Activated CD4-positive, alpha-beta memory T cell treated with anti-CD3 and anti-CD28 coated beads for 36 hours (primary cell): ENCODE results near the gene DNAJC6. TPM values are rescaled to one million over a fixed set of nuclear protein-coding genes. Genes with fewer than 3 reads are reported as not detected.
"Not testable (repeated sequence)": the region's sequence is repeated elsewhere in the genome, so short reads cannot be mapped to it uniquely, and the experiment has no call there.

Source experiments
- CTCF ChIA-PET: fragments of 350-600 bp; sonication (Branson Sonifier 250); formaldehyde crosslinking; loops from one replicate; lab custom pipeline; 2021; ENCODE audit warnings: antibody characterized with exemption, inconsistent platforms; lab: Charles Lee
- POLR2A ChIA-PET: fragments of 350-600 bp; sonication (Branson Sonifier 250); formaldehyde crosslinking; loops from one replicate; lab custom pipeline; 2021; ENCODE audit warnings: antibody characterized with exemption; lab: Charles Lee
- DNase-seq: peaks from one replicate; pipeline ENCODE4 v3.0.0-alpha.2; 2020
- H3K27ac Mint-ChIP-seq: one replicate; pipeline ENCODE4 v1.8.0; 2021; ENCODE audit warnings: mixed read lengths
- H3K27me3 Mint-ChIP-seq: one replicate; pipeline ENCODE4 v1.8.0; 2021; ENCODE audit warnings: mixed read lengths
- H3K36me3 Mint-ChIP-seq: one replicate; pipeline ENCODE4 v1.8.0; 2021; ENCODE audit warnings: mixed read lengths
- H3K4me1 Mint-ChIP-seq: one replicate; pipeline ENCODE4 v1.8.0; 2021; ENCODE audit warnings: low read depth, mixed read lengths
- H3K4me3 Mint-ChIP-seq: one replicate; pipeline ENCODE4 v1.8.0; 2021; ENCODE audit warnings: mild to moderate bottlenecking, mixed read lengths
- H3K9me3 Mint-ChIP-seq: one replicate; pipeline ENCODE4 v1.8.0; 2021; ENCODE audit warnings: mixed read lengths
- intact Hi-C: fragments of 100-400 bp; cut with micrococcal nuclease; formaldehyde crosslinking; loops from one replicate; pipeline ENCODE4 v1.15.1; 2023
- total RNA-seq, 2 experiments: library from RNA; stranded (reverse); gene quantifications; one replicate each; pipeline ENCODE4 v1.2.3, GENCODE V29; 2021

The DNAJC6 gene
- total RNA-seq, 2 experiments from 2014 or later, result 3.2 to 3.9 TPM

- Mint-ChIP-seq H3K27me3 (no peaks in the 10 kb centered on the region), H3K27ac (no peak overlapping the region), H3K9me3 (no peaks in the 10 kb centered on the region), H3K4me1 (no peaks in the 10 kb centered on the region), H3K36me3 (no peaks in the 10 kb centered on the region), H3K4me3 (no peak overlapping the region)
- intact Hi-C loops, result no loop called here
- no peak for DNase-seq
- POLR2A ChIA-PET, result no interaction called here
- CTCF ChIA-PET, result interaction anchor here (1.4 kb wide), 1 partner anchor 206 kb away, joined by 3 read pairs; no protein-coding TSS in a partner anchor
Measured at GRCh38 chr1:65441464-65441863, 132.1 kb downstream of the DNAJC6 start.

- no peaks in the 10 kb centered on the region for H3K36me3 Mint-ChIP-seq
- no peaks in the 10 kb centered on the region for H3K4me1 Mint-ChIP-seq
- POLR2A ChIA-PET, result no interaction called here
- no peaks in the 10 kb centered on the region for H3K9me3 Mint-ChIP-seq
- intact Hi-C loops, result no loop called here
- H3K27ac Mint-ChIP-seq, result no peak overlapping the region
- CTCF ChIA-PET, result no interaction called here
- no peaks in the 10 kb centered on the region for H3K27me3 Mint-ChIP-seq
- H3K4me3 Mint-ChIP-seq, result no peak overlapping the region
- no peak for DNase-seq
Measured at GRCh38 chr1:65442442-65442841, 133.1 kb downstream of the DNAJC6 start.

DNA sequence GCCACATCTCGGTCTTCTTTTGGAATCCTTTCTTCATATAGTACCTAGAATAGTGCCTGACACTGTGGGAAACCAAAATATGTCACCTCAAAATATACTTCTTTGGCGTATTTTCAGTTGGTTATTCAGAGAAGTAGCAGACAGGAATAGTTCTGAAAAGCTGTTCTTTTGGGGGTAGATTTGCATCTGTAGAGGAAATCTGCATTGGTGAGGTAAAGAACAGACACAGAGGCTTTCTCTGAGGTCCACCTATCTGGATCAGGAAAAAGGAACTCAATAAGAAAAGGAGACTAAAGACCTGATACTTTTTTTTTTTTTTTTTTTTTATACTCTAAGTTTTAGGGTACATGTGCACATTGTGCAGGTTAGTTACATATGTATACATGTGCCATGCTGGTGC, 134.3 kb downstream of the DNAJC6 start:
- H3K27me3 Mint-ChIP-seq, result no peaks in the 10 kb centered on the region
- intact Hi-C loops, result no loop called here

GRCh38 chr1:65444128-65444640, 134.8 kb downstream of the DNAJC6 start:
- intact Hi-C loops, result no loop called here
- Mint-ChIP-seq H3K4me3 (no peak overlapping the region), H3K27me3 (no peaks in the 10 kb centered on the region), H3K36me3 (no peaks in the 10 kb centered on the region), H3K4me1 (no peaks in the 10 kb centered on the region), H3K27ac (no peak overlapping the region), H3K9me3 (no peaks in the 10 kb centered on the region)
- DNase-seq, result no peak
- ChIA-PET POLR2A (no interaction called here), CTCF (no interaction called here)

More for the DNA sequence above, 134.3 kb downstream of the DNAJC6 start:
- no peak overlapping the region for H3K4me3 Mint-ChIP-seq
- H3K9me3 Mint-ChIP-seq, result no peaks in the 10 kb centered on the region
- H3K27ac Mint-ChIP-seq, result no peak overlapping the region
- ChIA-PET POLR2A (no interaction called here), CTCF (no interaction called here)
- H3K36me3 Mint-ChIP-seq, result no peaks in the 10 kb centered on the region
- DNase-seq, result no peak
- no peaks in the 10 kb centered on the region for H3K4me1 Mint-ChIP-seq

GRCh38 chr1:65445837-65446236, 136.5 kb downstream of the DNAJC6 start:
- H3K9me3 Mint-ChIP-seq, result no peaks in the 10 kb centered on the region
- H3K27me3 Mint-ChIP-seq, result no peaks in the 10 kb centered on the region
- ChIA-PET POLR2A (no interaction called here), CTCF (no interaction called here)
- intact Hi-C loops, result no loop called here
- no peaks in the 10 kb centered on the region for H3K4me1 Mint-ChIP-seq
- no peak overlapping the region for H3K4me3 Mint-ChIP-seq
- DNase-seq, result no peak
- no peaks in the 10 kb centered on the region for H3K36me3 Mint-ChIP-seq
- no peak overlapping the region for H3K27ac Mint-ChIP-seq

- Mint-ChIP-seq H3K4me1 (no peaks in the 10 kb centered on the region), H3K27me3 (no peaks in the 10 kb centered on the region), H3K36me3 (no peaks in the 10 kb centered on the region), H3K27ac (no peak overlapping the region), H3K4me3 (no peak overlapping the region), H3K9me3 (no peaks in the 10 kb centered on the region)
- POLR2A ChIA-PET, result interaction anchor here (0.9 kb wide), 1 partner anchor 17 kb away, joined by 3 read pairs; no protein-coding TSS in a partner anchor
- intact Hi-C loops, result no loop called here
- CTCF ChIA-PET, result no interaction called here
- no peak for DNase-seq
Measured at GRCh38 chr1:65449214-65449823, 140.0 kb downstream of the DNAJC6 start.

- Mint-ChIP-seq H3K4me1 (peaks cover 14% of the 10 kb centered on the region), H3K9me3 (peaks cover 10% of the 10 kb centered on the region)
- DNase-seq, H3K36me3 Mint-ChIP-seq, H3K27ac Mint-ChIP-seq, H3K4me3 Mint-ChIP-seq, intact Hi-C loops, CTCF ChIA-PET, POLR2A ChIA-PET, H3K27me3 Mint-ChIP-seq: not testable (repeated sequence)
Measured at GRCh38 chr1:65455678-65456077, 146.3 kb downstream of the DNAJC6 start.

DNA sequence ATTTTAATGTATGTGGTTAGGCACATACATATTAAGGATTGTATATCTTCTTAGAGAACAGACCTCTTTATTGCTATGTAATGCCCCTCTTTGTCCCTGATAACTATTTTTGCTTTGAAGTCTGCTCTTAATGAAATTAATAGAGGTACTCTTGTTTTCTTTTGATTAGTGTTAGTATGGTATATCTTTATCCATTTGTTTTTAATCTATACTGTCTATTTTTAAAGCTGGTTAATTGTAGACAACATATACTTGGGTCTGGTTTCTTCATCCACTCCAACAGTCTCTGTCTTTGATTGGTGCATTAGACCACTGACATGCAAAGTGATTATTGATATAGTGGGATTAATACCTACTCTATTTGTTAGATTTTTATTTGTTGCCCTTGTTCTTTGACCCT, 147.1 kb downstream of the DNAJC6 start:
- H3K27ac Mint-ChIP-seq, result no peak overlapping the region
- no peaks in the 10 kb centered on the region for H3K27me3 Mint-ChIP-seq
- intact Hi-C loops, result no loop called here
- POLR2A ChIA-PET, result no interaction called here
- H3K9me3 Mint-ChIP-seq, result peaks cover 10% of the 10 kb centered on the region
- peaks cover 7% of the 10 kb centered on the region for H3K36me3 Mint-ChIP-seq
- no peak overlapping the region for H3K4me3 Mint-ChIP-seq
- peaks cover 14% of the 10 kb centered on the region for H3K4me1 Mint-ChIP-seq
- CTCF ChIA-PET, result no interaction called here
- no peak for DNase-seq

DNA sequence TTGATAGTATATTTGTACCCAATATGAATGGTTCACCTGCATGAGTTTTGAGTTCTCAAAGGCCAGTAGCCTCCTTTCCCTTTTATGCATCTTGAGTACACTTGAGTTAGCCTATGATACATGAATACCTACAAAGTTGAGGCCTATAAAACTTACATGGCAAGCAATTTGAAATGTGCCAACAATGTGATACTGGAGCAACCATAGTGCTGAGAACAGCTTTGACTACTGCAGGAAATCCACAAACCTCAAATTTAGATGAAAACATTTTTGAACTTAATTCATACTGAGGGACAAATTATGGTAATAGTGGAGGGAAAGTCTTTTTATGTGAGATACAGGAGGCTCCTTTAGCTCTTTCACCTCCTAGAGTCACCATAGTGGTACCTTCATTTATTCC, 148.5 kb downstream of the DNAJC6 start:
- H3K36me3 Mint-ChIP-seq, result peaks cover 9% of the 10 kb centered on the region
- ChIA-PET POLR2A (no interaction called here), CTCF (interaction anchor here (1.9 to 3.7 kb wide), 2 partner anchors 11 to 221 kb away, joined by 10 to 35 read pairs; no protein-coding TSS in a partner anchor)
- intact Hi-C loops, result loop anchor here (2.0 kb wide), 1 partner anchor 27 kb away; no protein-coding TSS in a partner anchor
- H3K9me3 Mint-ChIP-seq, result peaks cover 11% of the 10 kb centered on the region
- H3K4me3 Mint-ChIP-seq, result no peak overlapping the region
- H3K27me3 Mint-ChIP-seq, result no peaks in the 10 kb centered on the region
- H3K4me1 Mint-ChIP-seq, result peaks cover 14% of the 10 kb centered on the region
- DNase-seq, result no peak
- no peak overlapping the region for H3K27ac Mint-ChIP-seq

- POLR2A ChIA-PET, result no interaction called here
Measured at GRCh38 chr1:65458730-65459396, 149.5 kb downstream of the DNAJC6 start.

GRCh38 chr1:65459397-65459768, 150.0 kb downstream of the DNAJC6 start:
- intact Hi-C loops, result loop anchor here (1.0 to 2.0 kb wide), 2 partner anchors 29 to 223 kb away; no protein-coding TSS in a partner anchor
- H3K27me3 Mint-ChIP-seq, result no peaks in the 10 kb centered on the region
- H3K9me3 Mint-ChIP-seq, result peaks cover 20% of the 10 kb centered on the region
- H3K27ac Mint-ChIP-seq, result no peak overlapping the region
- no peak for DNase-seq
- CTCF ChIA-PET, result interaction anchor here (0.7 to 3.7 kb wide), 15 partner anchors 10 to 228 kb away, joined by 3 to 35 read pairs (median 4); no protein-coding TSS in a partner anchor
- POLR2A ChIA-PET, result no interaction called here
- H3K4me3 Mint-ChIP-seq, result no peak overlapping the region
- H3K36me3 Mint-ChIP-seq, result peaks cover 16% of the 10 kb centered on the region
- peaks cover 14% of the 10 kb centered on the region for H3K4me1 Mint-ChIP-seq

More at GRCh38 chr1:65458730-65459396, 149.5 kb downstream of the DNAJC6 start:
- no peak overlapping the region for H3K27ac Mint-ChIP-seq
- peaks cover 15% of the 10 kb centered on the region for H3K36me3 Mint-ChIP-seq
- H3K4me3 Mint-ChIP-seq, result no peak overlapping the region
- no peaks in the 10 kb centered on the region for H3K27me3 Mint-ChIP-seq
- intact Hi-C loops, result loop anchor here (1.0 to 2.0 kb wide), 2 partner anchors 28 to 223 kb away; no protein-coding TSS in a partner anchor
- peaks cover 20% of the 10 kb centered on the region for H3K9me3 Mint-ChIP-seq
- H3K4me1 Mint-ChIP-seq, result peaks cover 14% of the 10 kb centered on the region
- DNase-seq, result no peak
- CTCF ChIA-PET, result interaction anchor here (0.7 to 3.7 kb wide), 13 partner anchors 10 to 229 kb away, joined by 3 to 35 read pairs (median 4); no protein-coding TSS in a partner anchor
